IMR-90 (cell line): ENCODE measurements around the gene CPLX4.

ENCODE experiments used
- CHD1 ChIP-seq: IDR thresholded peaks from 2 replicates; pipeline ENCODE4 v1.6.1; 2012; ENCODE audit warnings: low read depth, low read length, improper control_type of control experiment
- CTCF ChIP-seq: conservative IDR thresholded peaks from 2 replicates; pipeline ENCODE4 v1.5.1; 2012; ENCODE audit warnings: mild to moderate bottlenecking, low read depth, low read length, improper control_type of control experiment
- TF ChIP-seq, protein P1 (sequence below): fragments of 150-350 bp; IDR thresholded peaks from 2 replicates; pipeline ENCODE4 v1.6.1; 2017; ENCODE audit warnings: mild to moderate bottlenecking, antibody characterized with exemption, low read length, low read depth

DNA sequence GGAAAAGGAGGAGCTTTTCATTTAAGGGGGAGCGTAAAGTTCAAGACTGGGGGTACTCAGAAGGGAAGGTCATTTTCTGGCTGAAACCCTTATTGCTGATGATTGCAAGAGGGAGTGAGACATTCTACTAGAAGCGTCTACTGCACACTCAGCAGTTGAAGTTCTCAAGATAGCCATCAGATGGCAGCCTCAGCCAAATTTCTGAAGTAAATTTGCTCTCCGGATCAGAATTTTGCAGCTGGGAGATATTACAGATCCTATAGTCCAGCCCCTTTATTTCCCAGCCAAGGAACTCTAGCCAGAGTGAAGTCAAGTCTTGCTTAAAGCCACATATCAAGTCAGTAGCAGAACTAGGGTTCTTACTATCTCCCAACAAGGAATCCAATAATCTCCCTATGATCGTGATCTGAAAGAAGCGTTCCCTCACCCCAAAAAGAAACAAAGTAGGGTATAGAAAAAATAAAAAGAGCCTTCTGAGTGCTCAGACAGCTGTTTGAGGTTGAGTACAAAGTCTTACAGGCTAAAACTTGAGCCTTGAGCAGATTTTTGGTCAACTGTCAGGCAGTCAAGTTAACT is 69.2 kb downstream of the CPLX4 start:
- TF ChIP-seq CTCF (peak; percentile 77), CHD1 (no peak)
- TF ChIP-seq, protein P1, sequence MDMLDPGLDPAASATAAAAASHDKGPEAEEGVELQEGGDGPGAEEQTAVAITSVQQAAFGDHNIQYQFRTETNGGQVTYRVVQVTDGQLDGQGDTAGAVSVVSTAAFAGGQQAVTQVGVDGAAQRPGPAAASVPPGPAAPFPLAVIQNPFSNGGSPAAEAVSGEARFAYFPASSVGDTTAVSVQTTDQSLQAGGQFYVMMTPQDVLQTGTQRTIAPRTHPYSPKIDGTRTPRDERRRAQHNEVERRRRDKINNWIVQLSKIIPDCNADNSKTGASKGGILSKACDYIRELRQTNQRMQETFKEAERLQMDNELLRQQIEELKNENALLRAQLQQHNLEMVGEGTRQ: no peak
